GM21825 (cell line): ENCODE data around the gene TJAP1.
"Not testable (repeated sequence)": the region's sequence is repeated elsewhere in the genome, so short reads cannot be mapped to it uniquely, and the experiment has no call there.

Experiments used
- ATAC-seq: cut with Tn5 transposase; IDR thresholded peaks from one replicate; pipeline ENCODE4 v1.9.1; 2021; ENCODE audit warnings: mild to moderate bottlenecking, moderate library complexity; ENCODE audit not compliant: unreplicated experiment

Gene TJAP1

DNA sequence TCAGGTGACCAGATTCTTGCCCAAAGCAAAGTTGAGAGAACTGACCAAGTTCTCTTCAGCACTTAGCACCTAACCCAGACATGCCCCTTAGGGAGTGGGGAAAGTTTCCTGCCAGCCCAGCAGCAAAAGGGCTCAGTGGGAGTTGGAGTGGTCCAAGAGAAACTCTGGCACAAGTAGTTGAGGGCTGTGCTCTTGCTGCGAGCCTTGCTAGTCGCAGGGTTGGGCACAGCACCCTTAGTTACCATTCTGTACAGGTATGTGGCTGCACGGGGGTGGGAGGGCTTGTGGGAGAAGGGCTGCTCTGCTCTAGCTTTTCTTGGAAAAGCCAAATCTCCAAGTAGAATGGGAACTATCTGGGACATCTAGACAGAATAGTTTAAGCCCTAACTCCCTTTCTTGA, 45.9 kb downstream of the TJAP1 start:
- ATAC-seq: no peak

DNA sequence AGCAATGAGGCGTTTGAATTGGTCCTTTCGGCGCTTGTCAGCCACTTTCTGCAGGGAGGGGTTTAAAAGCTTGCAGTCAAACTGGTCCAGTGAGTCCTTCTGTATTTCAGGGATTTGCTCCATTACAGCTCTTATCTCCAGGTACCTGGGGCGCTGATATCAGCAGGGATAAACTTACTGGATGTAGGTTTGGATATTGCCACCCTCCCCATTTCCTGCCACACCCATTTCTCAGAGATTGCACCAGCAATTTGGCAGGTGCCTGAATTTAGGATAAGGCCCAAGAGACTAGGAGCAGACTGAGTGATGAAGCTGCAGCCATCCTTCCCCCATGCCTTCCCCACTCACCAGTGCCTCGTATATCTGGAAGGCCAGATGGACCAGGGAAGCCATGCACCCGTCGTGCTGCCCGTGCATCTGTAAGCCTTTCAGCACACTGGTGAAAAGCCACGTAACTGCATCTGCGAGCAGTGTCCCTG, 47.2 kb downstream of the TJAP1 start:
- ATAC-seq: no peak

DNA sequence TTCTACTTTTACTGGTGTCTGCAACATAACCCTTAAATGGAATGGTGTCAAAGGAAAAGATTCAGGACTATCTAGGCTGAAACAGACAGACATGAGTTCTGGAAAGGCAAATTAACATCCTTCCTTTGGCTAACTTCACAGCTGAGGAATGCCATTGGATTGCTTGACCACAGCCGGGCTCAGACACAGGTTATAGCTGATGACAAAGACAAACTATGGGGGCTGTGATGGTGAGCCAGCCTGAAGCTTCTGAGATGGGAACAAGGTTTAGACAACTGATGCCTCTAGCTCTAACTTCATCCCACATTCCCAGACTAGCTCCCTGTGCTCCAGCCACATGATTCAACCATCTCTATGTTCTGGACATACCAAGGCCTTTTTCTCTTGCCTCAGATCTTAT, 54.8 kb downstream of the TJAP1 start:
- ATAC-seq: no peak

DNA sequence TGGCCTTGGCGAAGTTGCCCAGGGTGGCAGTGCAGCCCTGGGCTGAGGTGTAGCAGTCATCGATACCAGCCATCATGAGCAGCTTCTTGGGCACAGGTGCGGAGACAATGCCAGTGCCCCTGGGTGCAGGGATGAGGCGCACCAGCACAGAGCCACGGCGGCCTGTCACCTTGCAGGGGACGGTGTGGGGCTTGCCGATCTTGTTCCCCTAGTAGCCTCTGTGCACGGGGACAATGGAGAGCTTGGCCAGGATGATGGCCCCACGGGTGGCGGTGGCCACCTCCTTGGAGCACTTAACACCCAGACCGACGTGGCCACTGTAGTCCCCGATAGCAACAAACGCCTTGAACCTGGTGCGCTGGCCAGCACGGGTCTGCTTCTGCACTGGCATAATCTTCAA, 61.6 kb downstream of the TJAP1 start:
- ATAC-seq: not testable (repeated sequence)

DNA sequence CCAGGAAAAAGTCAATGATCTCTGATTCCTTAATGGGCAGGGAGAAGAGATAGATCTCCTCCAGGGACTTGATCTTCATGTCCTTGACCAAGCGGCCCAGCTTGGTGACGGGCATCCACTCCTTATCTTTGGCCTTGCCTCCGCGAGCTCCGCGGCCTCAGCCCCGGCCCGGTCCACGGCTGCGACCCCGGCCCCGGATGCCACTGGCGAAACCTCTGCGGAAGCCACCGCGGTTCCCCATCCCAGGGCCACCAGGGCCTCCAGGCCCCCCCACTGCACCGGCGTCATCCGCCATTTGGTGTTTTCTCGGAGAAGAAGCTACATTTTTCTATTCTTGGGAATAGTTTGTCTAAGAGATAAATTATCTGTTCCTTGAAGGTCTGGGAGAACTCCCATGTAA, 62.0 kb downstream of the TJAP1 start:
- ATAC-seq: not testable (repeated sequence)

- no peak for ATAC-seq
Measured at GRCh38 chr6:43540507-43540906, 63.1 kb downstream of the TJAP1 start.

GRCh38 chr6:43541774-43542471, 64.6 kb downstream of the TJAP1 start:
- no peak for ATAC-seq

- ATAC-seq: no peak
Measured at GRCh38 chr6:43544461-43544860, 67.1 kb downstream of the TJAP1 start.

DNA sequence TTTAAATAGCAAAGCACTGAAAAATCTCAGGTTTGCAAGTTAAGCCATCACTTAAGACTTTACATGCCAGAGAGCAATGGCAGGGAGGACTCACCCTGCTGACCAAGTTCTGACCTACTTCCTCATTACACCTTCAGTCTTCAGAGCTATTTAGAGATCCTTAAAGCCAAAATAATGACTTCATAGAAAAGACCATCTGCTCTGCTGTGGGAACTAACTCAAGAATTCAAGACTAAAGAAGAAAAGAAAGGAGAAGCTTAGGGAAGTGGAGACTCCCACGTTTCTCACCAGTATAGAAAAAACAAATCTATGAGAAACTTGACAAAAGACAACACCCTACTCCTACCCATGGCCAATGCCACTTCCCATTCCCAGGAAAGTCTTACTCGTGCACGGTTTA, 69.9 kb downstream of the TJAP1 start:
- no peak for ATAC-seq
